ENCODE results near the gene MGAT4A.

- TF ChIP-seq SPI1 (IDR thresholded peaks at IDR 0.05; ENCODE audit: low read depth, low read length) (no peak), POLR2A (IDR thresholded peaks at IDR 0.05; ENCODE audit: low read depth, low read length) (no peak), TAF1 (IDR thresholded peaks at IDR 0.05; ENCODE audit: low read depth, low read length) (no peak)
These were observed 27.9 kb downstream of the MGAT4A start for GRCh38 chr2:98702858-98703620.

All from GM12891 (cell line).